Neural cell (in vitro differentiated cells): ENCODE measurements around the gene TIGD1. TPM values are rescaled to one million over a fixed set of nuclear protein-coding genes. Genes with fewer than 3 reads are reported as not detected.

ENCODE experiments used
- H2AFZ ChIP-seq: fragments of 200-600, 300-800 bp; sonication (generic), shearing (Covaris generic); 2 replicates; pipeline ENCODE4 v1.6.0; 2014; ENCODE audit warnings: low read depth, mild to moderate bottlenecking, antibody characterized with exemption, low read length, moderate library complexity
- H3F3A ChIP-seq: fragments of 200-600 bp; shearing (Covaris generic); 2 replicates; pipeline ENCODE4 v1.6.1; 2016; ENCODE audit warnings: mild to moderate bottlenecking, moderate library complexity, mixed read lengths, antibody characterized with exemption, low read length; ENCODE audit not compliant: insufficient read depth, poor library complexity, severe bottlenecking
- H3K27ac ChIP-seq: fragments of 200-600, 300-800 bp; sonication (generic), shearing (Covaris generic); 2 replicates; pipeline ENCODE4 v1.5.1; 2014; ENCODE audit warnings: mild to moderate bottlenecking, low read length, moderate library complexity
- H3K27me3 ChIP-seq: fragments of 300-800, 200-600 bp; sonication (generic), shearing (Covaris generic); 2 replicates; pipeline ENCODE4 v1.6.0; 2014; ENCODE audit warnings: mild to moderate bottlenecking, low read depth, low read length, moderate library complexity; ENCODE audit not compliant: insufficient read depth
- H3K36me3 ChIP-seq: fragments of 300-800, 200-600 bp; sonication (generic), shearing (Covaris generic); 2 replicates; pipeline ENCODE4 v1.5.1; 2014; ENCODE audit warnings: mild to moderate bottlenecking, antibody characterized with exemption, low read length, moderate library complexity; ENCODE audit not compliant: insufficient read depth
- H3K4me2 ChIP-seq: fragments of 300-800, 200-600 bp; sonication (generic), shearing (Covaris generic); 2 replicates; pipeline ENCODE4 v1.6.0; 2014; ENCODE audit warnings: mild to moderate bottlenecking, low read length
- H3K4me3 ChIP-seq: fragments of 300-800, 200-600 bp; sonication (generic), shearing (Covaris generic); 2 replicates; pipeline ENCODE4 v1.5.1; 2014; ENCODE audit warnings: mild to moderate bottlenecking, low read length, moderate library complexity
- H3K79me2 ChIP-seq: fragments of 200-600 bp; shearing (Covaris generic); replicated peaks from 2 replicates; pipeline ENCODE4 v1.6.0; 2014; ENCODE audit warnings: mild to moderate bottlenecking, low read length, moderate library complexity; ENCODE audit not compliant: insufficient read depth
- H3K9ac ChIP-seq: fragments of 300-800, 200-600 bp; sonication (generic), shearing (Covaris generic); 2 replicates; pipeline ENCODE4 v1.6.1; 2016; ENCODE audit warnings: mild to moderate bottlenecking, low read length, mixed read lengths
- H3K9me2 ChIP-seq: fragments of 200-600 bp; shearing (Covaris generic); 2 replicates; pipeline ENCODE4 v1.6.1; 2016; ENCODE audit warnings: mild to moderate bottlenecking, low read length, mixed read lengths; ENCODE audit not compliant: insufficient read depth
- H3K9me3 ChIP-seq: fragments of 200-600, 300-800 bp; sonication (generic), shearing (Covaris generic); 2 replicates; pipeline ENCODE4 v1.6.1; 2016; ENCODE audit warnings: mild to moderate bottlenecking, mixed run types, low read length, moderate library complexity, mixed read lengths
- H4K20me1 ChIP-seq: fragments of 200-600 bp; shearing (Covaris generic); 2 replicates; pipeline ENCODE4 v1.6.1; 2016; ENCODE audit warnings: mild to moderate bottlenecking, mixed run types; ENCODE audit not compliant: insufficient read depth
- EP300 ChIP-seq: fragments of 450-650 bp; conservative IDR thresholded peaks from 2 replicates; pipeline ENCODE4 v1.6.1; 2014; ENCODE audit warnings: antibody characterized with exemption, mild to moderate bottlenecking, moderate library complexity; ENCODE audit not compliant: poor library complexity, severe bottlenecking
- EZH2 ChIP-seq: fragments of 200-600, 300-800 bp; shearing (Covaris generic), sonication (generic); IDR thresholded peaks from 2 replicates; pipeline ENCODE4 v1.6.1; 2014; ENCODE audit warnings: antibody characterized with exemption, low read length, borderline replicate concordance, mild to moderate bottlenecking; ENCODE audit not compliant: insufficient read depth, poor library complexity, severe bottlenecking
- MXI1 ChIP-seq: fragments of 450-650 bp; conservative IDR thresholded peaks from 2 replicates; pipeline ENCODE4 v1.6.1; 2014; ENCODE audit warnings: antibody characterized with exemption, mild to moderate bottlenecking; ENCODE audit not compliant: poor library complexity, severe bottlenecking
- POLR2AphosphoS5 ChIP-seq: IDR thresholded peaks from 2 replicates; pipeline ENCODE4 v1.6.1; 2012
- RAD21 ChIP-seq: fragments of 450-650 bp; conservative IDR thresholded peaks from 2 replicates; pipeline ENCODE4 v1.6.1; 2014; ENCODE audit warnings: antibody characterized with exemption, mild to moderate bottlenecking, moderate library complexity
- SMC3 ChIP-seq: fragments of 450-650 bp; conservative IDR thresholded peaks from 2 replicates; pipeline ENCODE4 v1.6.1; 2014; ENCODE audit warnings: antibody characterized with exemption, mild to moderate bottlenecking, moderate library complexity; ENCODE audit not compliant: poor library complexity
- TAF1 ChIP-seq: IDR thresholded peaks from 2 replicates; pipeline ENCODE4 v1.6.1; 2012; ENCODE audit warnings: low read depth
- polyA plus RNA-seq: library from polyadenylated mRNA; depleted of rRNA; stranded (reverse); fragments of >200 nt; gene quantifications from 2 replicates; pipeline ENCODE4 v1.2.3, GENCODE V29; 2014
- TF ChIP-seq, protein P1 (sequence below): fragments of 450-650 bp; IDR thresholded peaks from 2 replicates; pipeline ENCODE4 v1.5.1; 2014; ENCODE audit warnings: antibody characterized with exemption, mild to moderate bottlenecking, moderate library complexity; ENCODE audit not compliant: poor library complexity, severe bottlenecking
- TF ChIP-seq, protein P2 (sequence below): IDR thresholded peaks from 2 replicates; pipeline ENCODE4 v1.6.1; 2012; ENCODE audit warnings: borderline replicate concordance

The TIGD1 gene
- polyA plus RNA-seq, 1 donor from 2014 or later, result 29.3 TPM

DNA sequence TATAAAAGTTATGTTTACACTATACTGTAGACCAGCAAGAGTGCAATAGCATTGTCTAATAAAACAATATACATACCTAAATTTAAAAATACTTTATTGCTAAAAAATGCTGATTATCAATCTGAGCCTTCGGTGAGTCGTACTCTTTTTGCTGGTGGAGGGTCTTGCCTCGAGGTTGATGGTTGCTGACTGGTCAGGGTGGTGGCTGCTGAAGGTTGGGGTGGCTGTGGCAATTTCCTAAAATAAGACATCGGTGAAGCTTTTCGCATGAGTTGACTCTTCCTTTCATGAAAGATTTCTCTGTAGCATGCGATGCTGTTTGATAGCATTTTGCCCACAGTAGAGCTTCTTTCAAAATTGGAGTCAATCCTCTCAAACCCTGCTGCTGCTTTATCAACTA is 2.4 kb downstream of the TIGD1 start:
- Histone ChIP-seq H3K27me3 (no peaks in the 10 kb centered on the region), H3K36me3 (peaks cover 16% of the 10 kb centered on the region), H3F3A (no peaks in the 10 kb centered on the region), H3K4me2 (no peak overlapping the region), H3K9me3 (no peaks in the 10 kb centered on the region), H3K9ac (no peak overlapping the region), H3K79me2 (peaks cover 37% of the 10 kb centered on the region), H3K27ac (no peak overlapping the region), H3K4me3 (no peak overlapping the region), H3K9me2 (no peaks in the 10 kb centered on the region), H4K20me1 (no peaks in the 10 kb centered on the region), H2AFZ (no peak overlapping the region)
- TF ChIP-seq RAD21 (no peak), MXI1 (no peak), EP300 (no peak), EZH2 (no peak), SMC3 (no peak), TAF1 (no peak), POLR2AphosphoS5 (no peak)
- TF ChIP-seq, protein P1, sequence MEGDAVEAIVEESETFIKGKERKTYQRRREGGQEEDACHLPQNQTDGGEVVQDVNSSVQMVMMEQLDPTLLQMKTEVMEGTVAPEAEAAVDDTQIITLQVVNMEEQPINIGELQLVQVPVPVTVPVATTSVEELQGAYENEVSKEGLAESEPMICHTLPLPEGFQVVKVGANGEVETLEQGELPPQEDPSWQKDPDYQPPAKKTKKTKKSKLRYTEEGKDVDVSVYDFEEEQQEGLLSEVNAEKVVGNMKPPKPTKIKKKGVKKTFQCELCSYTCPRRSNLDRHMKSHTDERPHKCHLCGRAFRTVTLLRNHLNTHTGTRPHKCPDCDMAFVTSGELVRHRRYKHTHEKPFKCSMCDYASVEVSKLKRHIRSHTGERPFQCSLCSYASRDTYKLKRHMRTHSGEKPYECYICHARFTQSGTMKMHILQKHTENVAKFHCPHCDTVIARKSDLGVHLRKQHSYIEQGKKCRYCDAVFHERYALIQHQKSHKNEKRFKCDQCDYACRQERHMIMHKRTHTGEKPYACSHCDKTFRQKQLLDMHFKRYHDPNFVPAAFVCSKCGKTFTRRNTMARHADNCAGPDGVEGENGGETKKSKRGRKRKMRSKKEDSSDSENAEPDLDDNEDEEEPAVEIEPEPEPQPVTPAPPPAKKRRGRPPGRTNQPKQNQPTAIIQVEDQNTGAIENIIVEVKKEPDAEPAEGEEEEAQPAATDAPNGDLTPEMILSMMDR, result no peak
- TF ChIP-seq, protein P2, sequence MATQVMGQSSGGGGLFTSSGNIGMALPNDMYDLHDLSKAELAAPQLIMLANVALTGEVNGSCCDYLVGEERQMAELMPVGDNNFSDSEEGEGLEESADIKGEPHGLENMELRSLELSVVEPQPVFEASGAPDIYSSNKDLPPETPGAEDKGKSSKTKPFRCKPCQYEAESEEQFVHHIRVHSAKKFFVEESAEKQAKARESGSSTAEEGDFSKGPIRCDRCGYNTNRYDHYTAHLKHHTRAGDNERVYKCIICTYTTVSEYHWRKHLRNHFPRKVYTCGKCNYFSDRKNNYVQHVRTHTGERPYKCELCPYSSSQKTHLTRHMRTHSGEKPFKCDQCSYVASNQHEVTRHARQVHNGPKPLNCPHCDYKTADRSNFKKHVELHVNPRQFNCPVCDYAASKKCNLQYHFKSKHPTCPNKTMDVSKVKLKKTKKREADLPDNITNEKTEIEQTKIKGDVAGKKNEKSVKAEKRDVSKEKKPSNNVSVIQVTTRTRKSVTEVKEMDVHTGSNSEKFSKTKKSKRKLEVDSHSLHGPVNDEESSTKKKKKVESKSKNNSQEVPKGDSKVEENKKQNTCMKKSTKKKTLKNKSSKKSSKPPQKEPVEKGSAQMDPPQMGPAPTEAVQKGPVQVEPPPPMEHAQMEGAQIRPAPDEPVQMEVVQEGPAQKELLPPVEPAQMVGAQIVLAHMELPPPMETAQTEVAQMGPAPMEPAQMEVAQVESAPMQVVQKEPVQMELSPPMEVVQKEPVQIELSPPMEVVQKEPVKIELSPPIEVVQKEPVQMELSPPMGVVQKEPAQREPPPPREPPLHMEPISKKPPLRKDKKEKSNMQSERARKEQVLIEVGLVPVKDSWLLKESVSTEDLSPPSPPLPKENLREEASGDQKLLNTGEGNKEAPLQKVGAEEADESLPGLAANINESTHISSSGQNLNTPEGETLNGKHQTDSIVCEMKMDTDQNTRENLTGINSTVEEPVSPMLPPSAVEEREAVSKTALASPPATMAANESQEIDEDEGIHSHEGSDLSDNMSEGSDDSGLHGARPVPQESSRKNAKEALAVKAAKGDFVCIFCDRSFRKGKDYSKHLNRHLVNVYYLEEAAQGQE, result no peak

DNA sequence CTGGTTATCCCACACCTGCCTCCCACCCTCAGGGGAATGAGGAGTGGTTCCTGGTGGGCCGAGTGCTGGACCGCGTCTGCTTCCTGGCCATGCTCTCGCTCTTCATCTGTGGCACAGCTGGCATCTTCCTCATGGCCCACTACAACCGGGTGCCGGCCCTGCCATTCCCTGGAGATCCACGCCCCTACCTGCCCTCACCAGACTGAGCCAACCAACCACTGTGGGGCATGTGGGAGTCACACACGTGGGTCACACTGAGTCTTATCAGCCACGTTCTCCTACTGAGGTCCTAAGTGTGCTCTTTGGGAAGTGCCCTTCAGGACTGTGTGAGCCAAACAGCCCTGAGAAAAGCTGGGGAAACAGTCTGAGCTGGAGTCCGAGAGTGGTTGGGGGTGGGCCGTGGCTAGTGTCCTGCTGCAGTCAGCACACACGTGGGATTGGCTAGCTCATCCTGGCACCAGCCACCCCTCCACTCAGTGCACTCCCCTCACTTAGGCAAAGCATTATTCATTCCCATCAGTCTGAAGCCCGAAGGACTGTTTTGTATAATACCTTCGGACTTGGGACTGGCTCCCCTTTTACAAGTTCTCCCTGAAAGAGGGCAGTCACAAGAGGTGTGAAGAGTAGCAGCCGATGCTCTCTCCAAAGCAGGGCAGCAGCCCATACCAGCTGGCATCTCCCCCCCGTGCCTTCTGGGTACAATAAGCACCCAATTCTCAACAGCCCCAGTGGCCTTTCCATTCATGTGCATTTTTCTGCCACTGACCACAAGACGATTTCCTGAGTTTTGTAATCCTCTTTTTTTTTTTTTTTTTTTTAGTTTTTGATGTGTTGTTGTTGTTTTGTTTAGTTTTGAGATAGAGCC is 4.6 kb downstream of the TIGD1 start:
- Histone ChIP-seq H3K9me2 (no peaks in the 10 kb centered on the region), H3K27ac (no peak overlapping the region), H3K4me2 (no peak overlapping the region), H4K20me1 (no peaks in the 10 kb centered on the region), H3K9ac (no peak overlapping the region), H2AFZ (no peak overlapping the region), H3K79me2 (peaks cover 14% of the 10 kb centered on the region), H3K36me3 (peaks cover 16% of the 10 kb centered on the region), H3K9me3 (no peaks in the 10 kb centered on the region), H3K27me3 (no peaks in the 10 kb centered on the region), H3F3A (no peaks in the 10 kb centered on the region), H3K4me3 (no peak overlapping the region)
- TF ChIP-seq, protein P2, result no peak
- TF ChIP-seq SMC3, result no peak
- no peak for TF ChIP-seq EP300
- TF ChIP-seq RAD21, result no peak
- no peak for TF ChIP-seq MXI1
- no peak for TF ChIP-seq TAF1
- no peak for TF ChIP-seq POLR2AphosphoS5
- no peak for TF ChIP-seq EZH2
- TF ChIP-seq, protein P1, result no peak
